HG03280 (cell line): Measurements from ENCODE around the gene TRIP12.
"Not testable (repeated sequence)": the region's sequence is repeated elsewhere in the genome, so short reads cannot be mapped to it uniquely, and the experiment has no call there.

Experiments
- ATAC-seq: cut with Tn5 transposase; IDR thresholded peaks from one replicate; pipeline ENCODE4 v1.9.1; 2021; ENCODE audit warnings: mild to moderate bottlenecking, moderate library complexity; ENCODE audit not compliant: unreplicated experiment

The TRIP12 gene

DNA sequence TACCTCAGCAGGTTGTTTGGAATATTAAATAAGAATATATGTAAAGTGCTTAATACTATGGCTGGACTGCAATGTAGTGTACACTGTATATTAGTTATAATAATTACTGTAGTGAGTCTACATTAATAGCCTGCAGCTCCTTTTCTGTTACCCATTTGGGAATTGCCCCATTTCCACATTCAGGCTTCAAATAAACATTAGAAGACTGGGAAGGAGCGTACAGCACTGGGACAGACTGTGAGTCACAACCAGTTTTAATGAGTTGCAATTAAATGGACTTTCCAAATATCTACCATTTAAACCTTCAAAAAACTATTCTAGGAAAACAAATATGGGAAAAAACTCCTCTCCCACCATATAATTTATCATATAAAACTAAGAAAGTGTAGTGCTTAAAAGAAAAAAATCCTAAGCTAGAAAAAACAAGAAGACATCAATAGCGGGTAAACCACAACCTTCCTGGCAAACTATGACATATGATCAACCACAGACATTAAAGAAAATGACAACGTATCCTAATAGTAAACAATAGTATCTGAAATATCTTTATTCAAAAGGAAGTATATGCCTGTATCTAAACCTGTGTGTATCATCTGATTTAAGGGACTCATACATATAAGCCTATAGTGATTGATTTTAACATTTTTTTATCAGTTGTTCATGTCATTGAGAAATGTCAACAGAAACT is 86.1 kb downstream of the TRIP12 start:
- ATAC-seq = no peak

DNA sequence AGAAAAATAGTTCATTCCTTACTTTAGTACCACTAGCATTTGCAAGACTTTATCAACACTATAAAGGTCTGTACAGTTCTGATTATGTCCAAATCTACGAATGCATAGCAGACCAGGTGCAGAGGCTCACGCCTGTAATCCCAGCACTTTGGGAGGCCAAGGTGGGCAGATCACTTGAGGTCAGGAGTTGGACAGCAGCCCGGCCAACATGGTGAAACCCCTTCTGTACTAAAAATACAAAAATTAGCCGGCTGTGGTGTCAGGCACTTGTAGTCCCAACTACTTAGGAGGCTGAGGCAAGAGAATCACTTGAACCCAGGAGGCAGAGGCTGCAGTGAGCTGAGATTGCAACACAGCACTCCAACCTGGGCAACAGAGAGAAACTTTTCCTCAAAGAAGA is 87.4 kb downstream of the TRIP12 start:
- ATAC-seq = not testable (repeated sequence)

DNA sequence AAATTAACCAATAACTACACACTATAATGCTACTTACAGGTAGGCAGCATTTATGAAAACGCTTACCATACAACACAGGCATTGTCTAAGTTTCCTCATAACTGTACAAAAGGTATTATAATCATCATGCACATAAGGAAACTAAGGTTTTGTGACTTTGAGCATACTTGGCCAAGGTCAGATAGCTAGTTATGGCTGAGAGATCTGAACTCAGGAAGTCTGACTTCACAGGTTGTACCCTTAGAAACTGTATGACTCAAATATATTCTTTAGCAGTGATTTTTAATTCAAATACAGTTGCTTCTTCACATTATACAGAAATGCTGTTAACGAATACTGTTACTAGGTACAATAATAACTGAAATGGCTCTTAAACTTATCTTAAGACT is 89.3 kb downstream of the TRIP12 start:
- no peak for ATAC-seq

DNA sequence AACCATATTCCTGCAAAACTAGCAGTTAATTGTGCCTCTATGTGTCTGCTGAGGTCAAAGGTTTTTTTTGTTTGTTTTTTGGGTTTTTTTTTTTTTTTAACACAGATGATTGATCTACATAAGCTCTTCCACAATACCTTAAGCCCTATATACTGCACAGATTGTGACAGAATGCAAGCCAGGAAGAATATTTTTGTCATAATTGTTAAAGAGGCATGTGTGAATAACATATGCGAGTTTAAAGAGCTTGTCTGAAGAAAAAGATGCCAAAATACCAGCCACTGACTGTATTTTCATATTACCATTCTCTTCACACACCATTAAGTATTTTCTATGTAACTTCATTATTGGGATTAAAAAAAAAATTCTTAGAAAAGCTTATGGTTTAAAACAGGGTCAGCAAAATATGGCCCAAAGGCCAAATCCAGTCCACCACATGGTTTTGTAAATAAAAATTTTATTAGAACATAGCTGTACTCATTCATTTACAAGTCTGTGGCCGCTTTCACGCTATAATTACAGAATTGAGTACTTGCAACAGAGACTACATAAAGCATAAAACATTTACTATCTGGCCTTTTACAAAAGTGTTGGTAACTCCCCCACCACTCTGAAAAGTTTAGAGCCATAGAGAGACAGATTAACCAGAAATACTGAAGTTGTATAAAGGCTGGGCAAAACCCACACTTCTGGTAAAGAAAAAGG is 89.9 kb downstream of the TRIP12 start:
- no peak for ATAC-seq

DNA sequence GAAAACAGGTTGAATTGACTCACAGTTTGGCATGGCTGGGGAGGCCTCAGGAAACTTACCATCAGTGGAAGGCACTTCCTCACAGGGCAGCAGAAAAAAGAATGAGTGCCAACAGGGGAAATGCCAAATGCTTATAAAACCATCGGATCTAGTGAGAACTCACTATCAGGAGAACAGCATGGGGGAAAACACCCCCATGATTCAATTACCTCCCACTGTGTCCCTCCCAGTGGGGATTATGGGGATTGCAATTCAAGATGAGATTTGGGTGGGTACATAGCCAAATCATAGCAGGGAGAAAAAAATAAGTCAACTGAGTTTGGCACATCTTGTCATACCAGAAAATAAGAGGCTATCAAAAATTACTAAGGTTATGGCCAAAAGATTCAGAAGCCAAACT is 96.3 kb downstream of the TRIP12 start:
- no peak for ATAC-seq

DNA sequence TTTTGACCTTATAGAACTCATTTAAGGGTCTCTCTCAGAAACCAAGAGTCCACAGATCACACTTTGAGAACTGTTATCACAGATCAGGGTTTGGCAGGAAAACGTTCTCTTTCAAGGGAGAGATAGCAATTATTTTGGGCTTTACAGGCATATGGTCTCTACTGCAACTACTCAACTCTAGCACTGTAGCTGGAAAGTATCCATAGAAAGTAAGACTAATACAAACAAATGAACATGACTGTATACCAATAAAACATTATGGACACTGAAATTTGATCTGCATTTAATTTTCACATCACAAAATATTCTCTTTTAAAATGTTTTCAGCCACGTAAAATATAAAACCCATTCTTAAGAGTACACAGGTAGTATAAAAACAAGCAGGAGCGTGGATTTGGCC is 100.5 kb downstream of the TRIP12 start:
- ATAC-seq = no peak

DNA sequence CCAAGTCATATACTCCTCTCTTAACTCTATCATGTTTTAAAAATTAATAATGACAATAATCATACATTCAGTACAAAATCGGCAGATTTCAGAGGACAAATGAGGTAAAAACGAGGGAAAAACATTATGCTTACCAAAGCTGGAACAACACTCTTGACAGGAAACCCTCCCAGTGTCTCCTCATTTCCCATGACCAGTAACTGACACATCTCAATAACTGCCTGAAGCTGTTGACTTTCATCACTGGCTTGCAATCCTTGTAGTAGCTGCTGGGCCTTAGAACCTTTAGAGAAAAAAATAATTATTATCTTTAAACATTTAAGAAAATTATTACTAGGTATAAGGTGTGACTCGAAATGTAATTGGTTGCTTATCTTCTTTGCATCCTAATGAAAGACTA is 103.6 kb downstream of the TRIP12 start:
- ATAC-seq = no peak

DNA sequence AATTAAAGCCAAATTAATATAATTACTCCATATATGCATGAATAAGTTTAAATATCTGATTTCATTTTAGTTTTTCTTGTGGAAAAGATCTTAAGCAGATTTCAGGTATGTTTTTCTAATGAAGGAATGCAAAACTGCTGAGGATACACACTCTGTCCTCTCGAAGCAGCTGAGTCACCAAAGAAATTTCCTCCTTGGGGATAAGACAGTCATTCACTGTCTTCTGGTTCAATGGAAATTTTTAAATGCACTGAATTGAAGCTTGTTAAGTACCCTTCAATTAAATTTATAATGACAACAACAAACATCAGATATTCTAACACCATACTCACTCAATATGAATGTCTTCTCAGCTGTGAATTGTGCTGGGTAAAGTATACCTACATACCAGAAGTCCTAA is 106.0 kb downstream of the TRIP12 start:
- ATAC-seq = no peak

DNA sequence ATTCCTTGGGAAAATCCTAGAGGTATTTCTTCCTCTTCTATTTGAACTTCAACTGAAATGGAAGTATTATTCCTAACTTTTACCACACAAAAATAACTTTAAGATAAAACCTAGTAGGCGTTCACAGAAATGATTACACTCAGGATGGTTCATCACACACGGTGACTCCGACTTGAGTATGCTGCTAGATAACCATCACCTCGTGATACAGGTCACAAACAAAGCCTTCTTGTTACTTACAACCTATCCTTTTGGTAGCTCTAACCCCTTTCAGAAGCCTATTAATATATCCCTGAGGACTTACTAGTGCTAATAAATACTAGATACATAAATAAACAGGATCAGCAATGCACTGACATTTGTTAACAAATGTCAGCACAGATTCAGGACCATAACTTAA is 106.5 kb downstream of the TRIP12 start:
- no peak for ATAC-seq

DNA sequence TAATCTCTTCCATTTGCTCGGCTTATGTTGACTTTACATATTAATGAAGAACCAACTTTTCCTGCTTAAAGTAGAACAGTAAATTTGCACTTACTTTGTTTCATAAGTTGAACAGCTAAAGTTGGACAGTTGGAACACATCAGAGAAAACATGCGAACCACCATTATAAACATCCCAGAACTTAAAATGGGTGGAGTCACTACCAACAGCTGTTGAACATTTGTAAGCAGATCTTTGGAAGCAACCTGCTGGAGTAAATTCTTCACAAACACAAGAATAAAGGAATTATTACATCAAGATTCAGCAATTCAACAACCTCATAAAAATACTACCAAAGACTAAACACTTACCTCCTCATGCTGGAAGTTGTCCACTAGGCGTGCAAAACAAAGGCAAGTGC is 111.0 kb downstream of the TRIP12 start:
- ATAC-seq = no peak

DNA sequence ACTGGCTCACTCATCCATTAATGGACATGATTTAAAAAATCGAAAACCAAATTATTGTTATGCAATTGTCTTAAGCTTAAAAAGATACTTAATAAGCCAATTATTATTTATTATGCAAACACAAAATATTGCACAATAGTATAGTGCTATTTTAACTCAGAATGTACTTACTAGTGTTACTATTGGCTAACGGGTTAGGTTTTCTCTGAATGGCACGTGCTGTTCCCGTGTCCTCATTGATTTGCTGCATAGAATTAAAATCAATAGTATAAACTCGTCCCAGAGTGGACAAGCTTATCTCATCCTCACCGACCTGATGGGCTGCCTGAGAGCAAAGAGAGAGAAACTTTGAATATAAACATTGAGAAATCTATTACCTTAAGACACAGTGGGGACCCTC is 116.2 kb downstream of the TRIP12 start:
- ATAC-seq = no peak

DNA sequence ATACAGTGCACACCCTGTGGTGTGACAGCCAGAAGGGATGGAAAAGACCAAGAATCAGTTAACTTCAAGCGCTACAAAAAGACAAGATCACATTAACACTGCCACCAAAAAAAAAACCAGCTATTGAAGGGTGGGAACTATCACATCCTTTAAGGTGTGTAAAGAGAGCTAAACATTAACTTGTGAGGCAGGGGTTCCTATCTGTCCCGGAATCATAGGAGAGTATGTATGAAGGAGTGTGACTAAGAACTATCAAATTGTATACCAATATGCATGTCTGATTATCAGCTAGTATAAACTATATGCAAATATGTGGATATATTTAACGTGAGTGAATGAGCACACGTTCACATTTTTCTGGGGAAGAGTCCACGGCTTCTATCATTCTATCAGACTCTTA is 119.0 kb downstream of the TRIP12 start:
- no peak for ATAC-seq

DNA sequence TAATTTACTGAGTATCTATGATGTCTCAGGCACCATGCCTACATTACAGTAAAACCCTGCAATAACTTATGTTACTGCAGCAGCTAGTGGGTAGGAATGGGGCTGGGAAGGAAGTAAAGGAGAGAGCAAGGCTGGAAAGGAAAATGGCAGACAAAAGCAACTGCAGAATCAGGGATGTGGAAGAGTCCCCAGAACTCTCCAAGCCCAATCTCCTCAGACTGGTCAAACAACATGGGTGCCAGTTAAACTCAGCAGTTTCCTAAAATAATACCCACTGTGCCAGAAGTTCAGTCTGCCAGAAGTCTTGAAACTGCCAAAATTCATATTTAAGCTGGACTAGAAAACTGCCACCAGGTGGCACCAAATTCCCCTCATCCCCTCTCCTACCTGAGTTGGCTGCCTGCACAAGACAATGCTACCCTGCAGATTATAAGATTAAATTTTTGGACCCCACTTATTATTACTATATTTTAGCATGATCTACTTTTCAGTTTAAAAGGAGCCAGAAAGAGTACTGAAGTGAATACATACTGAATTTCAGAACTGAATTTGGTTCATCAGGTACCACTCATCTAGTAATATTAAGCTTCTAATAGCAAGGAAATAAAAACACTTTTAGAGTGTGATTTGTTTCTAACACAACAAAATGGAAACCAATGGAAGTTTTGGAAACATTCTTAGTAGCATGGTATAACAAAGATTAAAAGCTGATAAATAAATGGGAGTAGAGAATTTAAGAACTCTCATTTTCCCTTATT is 120.6 kb downstream of the TRIP12 start:
- peak; percentile 60 for ATAC-seq

DNA sequence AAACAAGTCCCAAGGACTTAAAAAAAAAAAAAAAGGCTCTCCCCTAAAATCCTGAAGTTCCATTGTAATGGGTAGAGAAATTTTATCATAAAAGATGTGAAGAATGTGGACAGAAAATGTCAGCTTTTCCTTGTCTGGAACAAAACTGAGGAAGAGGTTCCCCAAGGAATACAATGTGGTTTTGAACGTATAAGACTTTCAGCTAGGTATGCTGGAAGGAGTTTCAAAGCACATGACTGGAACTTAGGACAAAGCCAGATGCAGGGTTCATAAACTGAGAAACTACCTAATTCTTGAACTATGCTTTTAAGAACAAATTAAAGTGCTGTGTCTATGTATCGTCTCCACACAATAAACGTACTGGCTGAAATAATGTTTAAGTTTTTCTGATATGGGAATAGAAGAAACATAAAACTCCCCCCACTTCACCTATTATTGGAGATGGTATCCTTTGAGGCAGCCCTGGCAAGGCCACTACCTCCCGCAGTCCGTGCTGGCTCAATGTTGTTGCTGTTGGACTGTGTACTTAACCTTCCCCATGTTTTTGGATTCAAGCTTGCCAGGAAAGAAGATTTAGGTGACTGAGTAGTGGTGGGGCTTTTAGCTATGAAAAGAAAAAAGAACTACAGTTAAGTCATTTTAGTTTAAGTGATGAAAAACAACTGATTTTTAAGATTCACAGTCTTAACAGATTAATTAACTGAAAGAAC is 123.2 kb downstream of the TRIP12 start:
- ATAC-seq = no peak

DNA sequence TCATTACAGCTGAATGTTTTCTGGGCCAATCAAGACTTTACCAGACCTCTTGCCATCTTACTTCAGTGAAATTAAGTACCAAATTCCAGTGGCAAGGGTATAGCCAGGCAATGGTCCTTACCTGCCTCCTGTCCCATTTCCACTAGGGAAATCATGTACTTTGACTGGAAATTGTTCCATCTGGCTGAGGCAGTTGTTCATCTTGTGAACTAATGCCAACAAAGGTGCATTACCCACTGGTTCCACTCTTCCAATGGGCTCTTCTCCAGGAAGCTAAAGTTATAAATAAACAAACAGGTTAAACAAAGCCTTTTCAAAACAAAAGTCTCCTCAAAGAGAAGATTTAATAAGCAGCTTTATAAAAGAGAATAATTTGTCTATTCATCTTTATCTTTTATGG is 126.8 kb downstream of the TRIP12 start:
- no peak for ATAC-seq

DNA sequence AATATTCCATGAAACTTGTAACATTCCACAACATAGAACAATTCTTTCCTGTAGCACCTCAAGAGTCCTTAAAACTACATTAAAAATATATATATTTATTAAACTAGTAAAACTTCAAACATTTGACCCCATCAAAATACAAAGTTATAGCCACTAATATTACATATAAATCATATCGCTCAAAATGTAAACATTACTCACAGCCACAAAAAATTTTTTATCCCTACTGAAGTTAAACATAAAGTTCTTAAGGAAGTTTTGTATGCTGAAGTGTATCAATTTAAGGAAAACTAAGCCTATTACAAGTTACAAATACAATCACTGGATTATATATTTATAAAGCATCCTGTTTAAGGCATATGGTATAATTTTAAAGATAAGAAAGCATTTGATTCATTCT is 127.2 kb downstream of the TRIP12 start:
- ATAC-seq = no peak

DNA sequence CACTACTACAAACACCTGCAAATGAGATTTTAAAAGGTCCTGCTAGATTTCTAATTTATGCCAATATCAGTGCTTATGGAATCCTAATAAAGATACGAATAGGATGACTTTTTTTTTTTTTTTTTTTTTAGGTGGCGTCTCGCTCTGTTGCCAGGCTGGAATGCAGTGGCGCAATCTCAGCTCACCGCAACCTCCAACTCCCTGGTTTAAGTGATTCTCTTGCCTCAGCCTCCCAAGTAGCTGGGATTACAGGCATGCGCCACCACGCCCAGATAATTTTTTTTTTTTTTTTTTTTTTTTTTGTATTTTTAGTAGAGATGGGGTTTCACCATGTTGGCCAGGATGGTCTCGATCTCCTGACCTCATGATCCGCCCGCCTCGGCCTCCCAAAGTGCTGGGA is 135.5 kb downstream of the TRIP12 start:
- not testable (repeated sequence) for ATAC-seq

DNA sequence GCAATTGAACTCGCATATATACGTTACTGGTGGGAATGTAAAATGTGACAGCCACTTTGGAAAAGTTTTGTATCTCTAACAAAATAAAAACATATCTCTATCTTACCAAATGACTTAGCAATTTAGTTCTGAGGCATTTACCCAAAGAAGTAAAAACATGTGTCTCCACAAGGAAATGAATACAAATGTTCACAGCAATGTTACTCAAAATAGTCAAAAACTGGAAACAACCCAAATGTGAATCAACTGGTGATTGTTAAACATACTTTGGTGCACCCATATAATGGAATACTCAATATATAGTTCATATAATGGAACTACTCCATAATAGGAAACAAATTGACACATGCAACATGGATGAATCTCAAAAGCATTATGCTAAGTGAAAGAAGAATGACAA is 137.0 kb downstream of the TRIP12 start:
- ATAC-seq = no peak

DNA sequence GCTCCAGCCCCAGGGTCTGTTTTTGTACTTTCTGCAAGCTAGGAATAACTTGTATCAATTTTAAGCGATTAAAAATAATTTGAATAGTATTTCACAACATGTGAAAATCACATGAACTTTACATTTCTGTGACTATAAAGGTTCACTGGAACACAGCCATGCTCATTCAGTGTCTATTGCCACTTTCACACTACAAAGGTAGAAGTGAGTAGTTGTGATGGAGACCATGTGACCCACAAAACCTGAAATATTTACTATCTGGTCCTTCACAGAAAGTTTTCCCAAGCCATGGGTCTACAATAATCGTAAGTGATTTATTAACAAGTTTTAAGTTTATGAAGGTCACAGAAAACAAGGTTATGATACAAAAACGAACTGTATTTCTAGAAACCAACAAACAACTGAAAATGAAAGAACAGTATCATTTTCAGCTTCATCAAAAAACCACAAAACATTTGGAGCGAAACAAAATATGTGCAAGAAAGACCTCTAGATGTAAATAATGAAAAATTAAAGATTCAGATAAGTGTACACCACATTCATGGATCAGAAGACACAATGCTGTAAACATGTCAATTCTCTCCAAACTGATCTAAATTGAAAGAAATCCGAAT is 138.6 kb downstream of the TRIP12 start:
- peak; percentile 58 for ATAC-seq

DNA sequence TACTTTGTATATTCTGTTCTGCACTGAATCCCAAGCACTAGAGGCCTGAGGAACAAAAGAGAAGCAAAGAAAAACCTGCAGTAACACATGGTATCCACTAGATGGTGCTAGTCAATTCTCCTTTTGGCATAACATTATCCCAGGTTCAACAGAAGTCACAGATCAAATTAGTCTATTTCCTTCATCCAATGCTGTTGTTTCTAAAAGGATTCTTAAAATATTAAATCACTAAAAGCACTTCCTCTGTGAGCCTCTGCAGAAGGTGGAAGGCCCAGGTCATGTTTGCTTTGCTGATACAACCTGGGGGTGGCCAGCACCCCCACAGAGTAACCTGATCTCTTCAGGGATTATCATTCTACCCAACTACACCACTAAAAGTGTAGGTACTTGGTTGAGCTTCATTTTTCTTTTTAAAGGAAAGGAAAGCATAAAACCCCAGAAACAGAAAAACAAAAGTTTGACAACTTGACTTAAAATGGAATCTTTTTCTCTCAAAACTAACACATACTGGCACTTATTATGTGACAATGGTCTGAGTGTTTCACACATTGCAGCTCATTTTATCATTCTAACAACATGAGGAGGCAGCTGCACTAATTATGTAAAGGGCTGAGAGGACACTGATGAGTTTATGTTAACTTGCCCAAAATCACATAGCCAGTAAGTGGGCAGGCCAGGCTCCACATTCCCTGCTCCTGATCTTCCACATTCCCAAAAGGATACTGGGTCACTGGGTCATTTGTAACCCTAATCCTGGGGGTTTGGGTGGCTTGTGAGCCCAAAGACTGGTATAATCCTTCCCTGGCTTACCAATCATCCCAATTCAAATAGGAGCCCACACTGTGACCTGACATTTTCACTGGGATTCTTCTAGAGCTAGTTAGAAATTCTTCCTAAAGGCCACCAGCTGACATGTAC is 140.7 kb downstream of the TRIP12 start:
- ATAC-seq = no peak
